ENCODE measurements around the gene MBIP.

MBIP gene

DNA sequence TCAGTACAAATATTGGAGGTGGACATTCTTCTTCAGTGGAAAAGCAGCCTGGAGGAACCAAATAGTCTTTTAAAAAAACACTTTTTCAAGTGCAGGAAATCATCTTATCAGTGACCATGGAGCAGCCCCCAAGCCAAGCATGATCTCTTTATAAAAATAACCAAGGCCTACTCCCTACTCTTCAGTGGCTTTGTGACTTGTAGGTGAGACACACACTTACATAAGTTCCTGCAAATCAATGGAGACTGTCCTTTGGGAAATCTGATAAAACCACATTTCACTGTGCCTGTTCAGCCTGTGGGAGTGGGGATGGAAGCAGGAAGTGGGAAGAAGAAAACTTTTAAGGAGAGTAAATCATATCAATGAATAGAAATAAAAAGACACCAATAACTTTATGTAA lies 56.3 kb downstream of the MBIP start:
- no peak for DNase-seq (ENCODE audit: low read depth in 2 of 2)

DNA sequence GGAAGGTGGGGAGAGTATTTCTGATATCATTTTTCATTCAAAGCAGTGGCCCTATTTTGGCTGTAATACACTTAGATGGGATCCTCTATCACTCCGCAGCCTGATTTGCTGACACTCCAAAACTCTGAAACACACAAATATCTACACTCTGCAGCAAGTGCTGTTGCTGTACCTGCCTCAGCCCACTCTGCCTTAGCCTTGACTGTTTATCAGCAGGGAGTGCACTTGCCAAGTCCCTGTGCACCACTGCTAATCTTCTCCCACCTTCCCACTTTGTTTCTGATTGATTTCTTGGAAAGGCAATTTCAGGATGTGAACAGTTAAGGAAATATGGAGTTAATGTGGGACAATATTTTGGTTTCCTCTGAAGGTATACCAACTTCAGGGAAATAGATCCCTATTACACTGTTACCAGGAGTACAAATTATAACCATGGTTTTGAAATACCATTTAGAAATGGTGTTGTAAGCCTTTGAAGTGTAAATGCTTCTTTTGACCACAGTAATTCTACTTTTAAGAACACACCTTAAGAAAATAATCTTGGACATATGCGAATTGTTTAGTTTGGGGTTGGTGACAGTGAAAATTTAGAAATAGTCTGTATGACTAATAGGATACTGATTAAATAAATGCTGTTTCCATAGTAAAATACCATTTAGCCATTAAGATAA lies 59.3 kb downstream of the MBIP start:
- DNase-seq (ENCODE audit: low read depth in 2 of 2), result no peak

DNA sequence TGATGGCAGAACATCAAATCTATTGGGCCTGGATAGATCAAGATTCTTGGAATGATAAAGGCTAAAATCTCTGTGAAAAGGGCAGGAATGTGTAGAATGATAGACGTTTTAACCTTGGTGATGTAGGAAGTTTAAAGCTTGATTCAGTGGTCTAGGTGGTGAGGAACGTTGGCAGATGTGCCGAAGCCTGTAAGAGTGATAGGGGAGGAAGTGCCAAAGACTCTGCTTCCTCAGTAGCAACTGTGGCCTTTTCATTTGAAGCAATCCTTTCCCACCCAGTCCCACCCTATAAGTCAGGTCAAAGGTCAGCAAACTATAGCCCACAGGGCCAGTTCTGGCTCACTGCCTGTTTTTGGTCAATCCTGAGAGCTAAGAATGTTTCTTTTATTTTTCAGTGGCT lies 62.2 kb downstream of the MBIP start:
- no peak for DNase-seq (ENCODE audit: low read depth in 2 of 2)

DNA sequence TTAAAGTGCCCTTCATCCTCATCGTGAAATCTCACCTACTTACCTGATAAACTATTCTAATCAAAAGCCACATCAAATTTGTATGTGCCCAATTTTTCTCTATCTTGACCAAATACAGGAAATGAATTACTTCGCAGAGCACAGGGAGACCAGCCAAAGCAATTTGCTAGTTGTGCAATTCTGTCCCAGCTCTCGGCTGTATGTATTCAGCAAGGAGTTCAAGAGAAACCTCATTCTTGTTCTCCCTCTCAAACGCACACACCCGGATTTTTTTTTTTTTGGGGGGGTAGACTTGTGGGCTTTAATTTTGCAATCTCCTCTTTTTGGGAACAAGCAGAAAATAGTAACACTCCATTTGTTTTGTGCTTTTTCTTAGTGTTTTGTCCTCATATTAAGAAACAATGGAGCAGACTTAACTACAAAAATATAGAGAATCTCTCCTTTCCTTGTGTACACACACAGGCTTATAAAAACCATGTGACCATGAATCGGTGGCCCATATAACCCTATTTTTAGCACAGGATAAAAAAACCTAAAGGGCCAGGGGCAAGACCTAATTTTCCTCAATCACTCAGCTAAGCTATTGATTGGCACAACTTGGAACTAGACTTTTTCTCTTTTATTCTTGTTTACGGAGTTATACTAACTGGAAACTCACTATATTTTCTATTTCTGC lies 64.2 kb downstream of the MBIP start:
- no peak for DNase-seq (ENCODE audit: low read depth in 2 of 2)

DNA sequence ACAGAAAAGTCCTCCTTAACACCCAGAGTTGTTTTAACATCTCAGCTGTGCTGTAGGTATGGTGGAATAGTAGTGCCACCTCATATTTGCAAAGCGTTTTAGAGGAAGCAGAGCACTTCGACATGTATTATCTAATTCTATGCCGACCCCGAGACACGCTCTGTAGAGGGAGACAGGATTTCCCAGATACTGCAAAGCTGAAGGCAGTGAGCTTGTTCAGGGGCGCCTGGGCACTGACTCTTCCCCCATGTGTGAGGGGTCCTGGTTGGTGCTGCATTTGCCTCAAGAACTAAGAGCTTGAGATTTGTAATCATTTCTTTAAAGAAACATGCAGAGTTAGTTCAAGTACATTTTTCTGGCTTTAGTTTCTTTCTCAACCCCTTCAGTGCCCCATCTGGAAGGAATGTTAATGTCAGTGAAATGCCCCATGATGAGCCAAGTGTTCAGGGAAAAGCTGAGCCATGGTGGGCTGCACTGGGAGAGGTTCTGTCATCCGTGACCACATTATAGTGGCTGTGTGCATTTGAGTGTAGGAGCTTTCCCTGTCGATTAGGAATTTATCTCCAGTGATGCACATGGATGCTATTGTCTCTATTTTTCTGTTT lies 66.3 kb downstream of the MBIP start:
- no peak for DNase-seq (ENCODE audit: low read depth in 2 of 2)

Measured in stimulated activated CD4-positive, alpha-beta T cell treated with anti-CD3 and anti-CD28 coated beads, Interleukin-1b, Interleukin-23, amount 100 ng/mL, for 4 hours (primary cell).